Fibroblast of mammary gland (primary cell): ENCODE measurements around the gene NQO1.

Source experiments
- DNase-seq: peaks from one replicate; pipeline ENCODE4 v3.0.0-alpha.2; 2010; ENCODE audit warnings: low read depth
- H3K4me3 ChIP-seq: 2 replicates; pipeline ENCODE4 v1.5.1; 2011; ENCODE audit warnings: low read depth, mild to moderate bottlenecking, low read length, moderate library complexity; ENCODE audit not compliant: control insufficient read depth
- TF ChIP-seq, protein P1 (sequence below): conservative IDR thresholded peaks from 2 replicates; pipeline ENCODE4 v1.5.1; 2011; ENCODE audit warnings: low read depth, low read length, inconsistent platforms; ENCODE audit not compliant: control insufficient read depth, insufficient read depth

The NQO1 gene

DNA sequence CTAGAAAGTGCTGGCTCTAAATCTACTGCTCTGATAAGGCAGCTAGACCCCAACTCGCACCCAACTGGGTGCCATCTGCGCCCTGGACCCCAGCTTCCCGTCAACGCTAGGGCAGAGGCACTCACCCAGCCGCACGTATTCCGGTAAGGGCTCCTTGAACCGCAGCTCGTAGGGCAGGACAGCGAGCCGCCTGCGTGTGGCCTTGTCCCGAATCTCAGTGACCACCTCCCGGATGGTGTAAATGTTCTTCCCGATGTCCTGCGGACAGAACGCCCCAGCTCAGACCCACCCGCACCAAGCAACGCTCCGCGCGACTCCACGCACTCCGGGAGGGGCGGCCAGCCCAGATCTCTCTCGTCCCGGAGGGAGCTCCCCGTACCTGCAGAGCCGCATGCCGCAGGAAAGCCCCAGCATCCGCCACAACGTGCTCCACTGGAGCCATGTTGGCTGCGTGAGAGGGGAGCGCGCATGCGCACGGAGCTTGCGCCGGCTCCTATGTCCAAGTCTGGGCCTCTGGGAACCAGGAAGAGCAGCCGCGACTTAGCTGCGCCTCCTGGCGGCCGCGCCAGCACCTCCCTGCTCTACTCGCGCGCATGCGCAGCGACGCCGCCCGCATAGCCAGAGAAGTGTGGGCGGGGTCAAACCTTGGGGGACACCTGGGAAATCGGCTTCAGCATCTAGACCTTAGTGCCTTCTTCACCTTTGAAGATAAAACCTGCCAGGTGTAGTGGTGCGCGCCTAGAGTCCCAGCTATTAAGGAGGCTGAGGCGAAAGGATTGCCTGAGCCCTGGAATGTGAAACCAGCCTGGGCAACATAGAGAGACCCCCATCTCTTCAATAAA, 28.3 kb upstream of the NQO1 start, which contains the start of gene NOB1:
Gene NOB1, minus strand, starts transcription at position 458 of the 842 bp plus-strand sequence. Its CDS starts 16 bp downstream, at position 442.
- peak; percentile 96 for DNase-seq
- TF ChIP-seq, protein P1, sequence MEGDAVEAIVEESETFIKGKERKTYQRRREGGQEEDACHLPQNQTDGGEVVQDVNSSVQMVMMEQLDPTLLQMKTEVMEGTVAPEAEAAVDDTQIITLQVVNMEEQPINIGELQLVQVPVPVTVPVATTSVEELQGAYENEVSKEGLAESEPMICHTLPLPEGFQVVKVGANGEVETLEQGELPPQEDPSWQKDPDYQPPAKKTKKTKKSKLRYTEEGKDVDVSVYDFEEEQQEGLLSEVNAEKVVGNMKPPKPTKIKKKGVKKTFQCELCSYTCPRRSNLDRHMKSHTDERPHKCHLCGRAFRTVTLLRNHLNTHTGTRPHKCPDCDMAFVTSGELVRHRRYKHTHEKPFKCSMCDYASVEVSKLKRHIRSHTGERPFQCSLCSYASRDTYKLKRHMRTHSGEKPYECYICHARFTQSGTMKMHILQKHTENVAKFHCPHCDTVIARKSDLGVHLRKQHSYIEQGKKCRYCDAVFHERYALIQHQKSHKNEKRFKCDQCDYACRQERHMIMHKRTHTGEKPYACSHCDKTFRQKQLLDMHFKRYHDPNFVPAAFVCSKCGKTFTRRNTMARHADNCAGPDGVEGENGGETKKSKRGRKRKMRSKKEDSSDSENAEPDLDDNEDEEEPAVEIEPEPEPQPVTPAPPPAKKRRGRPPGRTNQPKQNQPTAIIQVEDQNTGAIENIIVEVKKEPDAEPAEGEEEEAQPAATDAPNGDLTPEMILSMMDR = peak; percentile 93
- peak within 1 kb of the TSS; percentile 100 for H3K4me3 ChIP-seq

DNA sequence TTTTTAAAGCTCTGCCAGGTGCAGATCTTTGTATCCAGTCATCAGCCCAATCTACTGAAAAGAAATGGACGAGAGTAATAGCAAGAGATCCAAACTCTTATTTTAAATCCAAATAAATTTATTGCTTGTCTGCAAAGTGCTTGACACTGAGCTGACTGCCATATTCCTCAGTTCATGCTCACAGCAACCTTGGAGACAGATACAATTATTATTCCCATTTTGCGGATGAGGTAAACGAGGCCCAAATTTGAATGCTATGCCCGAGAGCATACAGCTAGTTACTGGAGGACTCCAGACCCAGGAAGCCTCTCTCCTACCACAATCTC, 27.7 kb upstream of the NQO1 start:
- DNase-seq = no peak
- TF ChIP-seq, protein P1 = no peak
- H3K4me3 ChIP-seq = peak overlapping the region; percentile 100

DNA sequence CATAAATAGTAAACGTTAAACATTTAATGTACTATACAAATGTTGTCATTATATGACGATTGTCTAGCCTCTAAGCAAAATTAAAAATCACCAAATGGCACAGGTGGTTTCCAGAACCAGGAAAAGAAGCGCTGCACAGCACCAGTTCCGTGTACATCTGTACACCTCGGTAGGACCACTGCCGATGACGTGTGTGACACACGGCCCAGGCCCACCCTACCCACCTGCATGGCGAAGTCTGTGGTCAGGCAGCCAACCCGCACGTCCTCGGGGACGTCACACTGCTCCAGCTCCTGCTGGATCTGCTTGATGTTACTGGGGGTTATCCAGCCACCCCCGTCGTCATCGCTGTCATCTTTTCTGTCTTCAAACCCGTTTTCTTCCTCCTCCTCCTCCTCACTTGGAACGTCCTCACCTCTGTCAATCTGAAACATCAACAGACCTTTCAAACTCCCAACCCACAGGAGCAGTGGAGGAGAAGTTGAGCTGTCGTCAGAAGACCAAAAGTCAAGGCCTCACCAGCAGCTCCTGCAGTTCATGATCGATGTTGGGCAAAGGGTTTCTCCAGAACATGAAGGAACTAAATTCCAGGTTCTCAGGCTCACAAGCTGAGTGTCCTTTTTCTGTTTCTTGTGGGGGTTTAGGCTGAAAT, 22.5 kb upstream of the NQO1 start:
- no peak overlapping the region for H3K4me3 ChIP-seq
- DNase-seq = no peak
- TF ChIP-seq, protein P1 = no peak

DNA sequence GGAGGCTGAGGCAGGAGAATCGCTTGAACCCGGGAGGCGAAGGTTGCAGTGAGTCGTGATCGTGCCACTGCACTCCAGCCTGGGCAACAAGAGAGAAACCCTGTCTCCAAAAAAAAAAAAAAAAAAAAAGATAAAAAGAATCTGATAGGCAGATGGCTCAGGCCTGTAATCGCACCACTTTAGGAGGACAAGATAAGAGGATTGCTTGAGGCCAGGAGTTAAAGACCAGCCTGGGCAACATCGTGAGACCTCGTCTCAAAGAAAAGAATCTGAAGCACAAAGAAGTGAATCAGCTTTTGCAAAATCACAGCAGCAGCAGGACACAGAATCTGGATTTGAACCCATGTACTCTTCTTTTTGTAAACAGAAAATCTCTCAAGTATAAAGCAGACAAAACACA, 20.8 kb upstream of the NQO1 start:
- no peak overlapping the region for H3K4me3 ChIP-seq
- TF ChIP-seq, protein P1 = no peak
- DNase-seq = no peak

DNA sequence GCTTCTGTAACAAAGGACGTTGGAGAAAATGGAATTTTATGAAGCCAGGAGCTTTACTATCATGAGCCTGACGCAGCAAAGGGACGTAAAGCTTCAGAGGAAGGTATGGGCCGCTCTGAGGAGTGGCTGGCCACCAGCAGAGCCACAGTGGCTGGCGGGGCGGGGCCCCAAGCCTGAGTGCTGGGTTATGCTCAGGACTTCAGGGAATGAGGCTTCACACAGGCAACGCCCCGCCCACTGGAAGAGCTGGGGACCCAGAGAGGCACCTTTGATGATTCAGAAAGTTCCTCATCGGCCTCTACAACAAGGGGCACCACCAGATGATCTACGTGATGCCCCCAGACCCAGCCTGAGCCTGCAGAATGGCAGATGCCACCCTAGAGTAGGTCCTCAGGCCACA, 19.6 kb upstream of the NQO1 start:
- DNase-seq = no peak
- TF ChIP-seq, protein P1 = no peak
- no peak overlapping the region for H3K4me3 ChIP-seq

DNA sequence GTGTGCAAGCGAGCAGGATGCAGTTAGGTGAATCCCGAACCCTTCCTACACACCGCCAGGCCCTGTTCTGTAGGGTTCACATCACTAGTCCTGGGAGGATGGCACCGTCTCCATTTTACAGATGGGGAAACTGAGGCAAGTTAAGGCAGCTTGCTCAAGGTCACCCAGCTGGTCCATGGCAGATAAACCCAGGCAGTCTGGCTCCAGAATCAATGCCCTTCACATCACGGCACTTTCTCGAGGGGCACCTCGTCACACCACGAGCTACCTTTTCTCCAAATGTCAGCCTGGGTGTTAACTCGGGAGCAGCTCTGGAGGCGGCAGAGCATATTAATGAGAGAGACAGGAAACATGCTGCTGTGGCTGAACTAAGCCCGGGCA, 18.9 kb upstream of the NQO1 start:
- H3K4me3 ChIP-seq = no peak overlapping the region
- TF ChIP-seq, protein P1 = no peak
- no peak for DNase-seq
